Left hindlimb (tissue), 1 donor: ENCODE measurements around the gene GAK.

ENCODE experiments used
- DNase-seq: peaks from one replicate; pipeline ENCODE4 v3.0.0-alpha.2; 2018

Gene GAK

GRCh38 chr4:887034-887763, 44.9 kb downstream of the GAK start:
- no peak for DNase-seq

DNA sequence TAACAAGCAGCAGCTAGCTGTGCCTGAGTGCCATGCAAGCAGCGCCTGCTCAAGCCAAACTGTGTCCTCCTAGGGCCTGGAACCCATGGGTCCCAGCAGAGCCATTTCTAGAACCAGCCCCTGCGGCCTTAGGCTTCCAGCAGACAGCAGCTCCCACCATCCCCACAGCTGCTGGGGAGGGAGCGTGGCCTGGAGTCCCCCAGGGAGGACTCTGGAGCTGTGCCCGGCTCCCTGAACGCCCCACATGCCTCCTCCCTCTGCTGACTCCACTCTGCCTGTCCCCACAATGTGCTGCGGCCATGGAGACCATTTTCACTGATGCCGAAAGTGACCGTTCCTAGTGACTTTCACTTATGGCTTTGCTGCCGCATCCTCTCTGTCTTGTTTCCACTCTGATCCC, 45.9 kb downstream of the GAK start:
- no peak for DNase-seq

DNA sequence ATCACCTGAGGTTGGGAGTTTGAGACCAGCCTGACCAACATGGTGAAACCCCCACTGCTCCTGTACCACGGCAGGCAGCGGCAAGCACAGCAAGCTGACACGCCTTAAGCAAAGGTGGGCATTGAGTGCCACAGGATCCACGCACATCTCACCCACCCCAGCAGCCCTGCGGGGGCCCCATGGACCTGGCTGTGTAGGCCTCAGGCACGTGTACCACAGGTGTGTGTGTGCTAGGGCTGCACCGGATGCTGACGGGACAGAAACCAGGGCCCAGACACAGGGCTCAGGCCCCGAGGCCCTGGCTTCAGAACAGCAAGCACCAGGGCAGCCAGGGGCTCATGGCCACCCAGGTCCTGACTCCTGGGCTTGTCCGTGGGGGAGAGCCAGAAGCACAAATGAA, 46.8 kb downstream of the GAK start:
- DNase-seq = no peak

GRCh38 chr4:884896-885295, 47.2 kb downstream of the GAK start:
- no peak for DNase-seq

- DNase-seq = no peak
Measured at GRCh38 chr4:884259-884658, 47.9 kb downstream of the GAK start.

GRCh38 chr4:883377-884095, 48.6 kb downstream of the GAK start:
- no peak for DNase-seq

DNA sequence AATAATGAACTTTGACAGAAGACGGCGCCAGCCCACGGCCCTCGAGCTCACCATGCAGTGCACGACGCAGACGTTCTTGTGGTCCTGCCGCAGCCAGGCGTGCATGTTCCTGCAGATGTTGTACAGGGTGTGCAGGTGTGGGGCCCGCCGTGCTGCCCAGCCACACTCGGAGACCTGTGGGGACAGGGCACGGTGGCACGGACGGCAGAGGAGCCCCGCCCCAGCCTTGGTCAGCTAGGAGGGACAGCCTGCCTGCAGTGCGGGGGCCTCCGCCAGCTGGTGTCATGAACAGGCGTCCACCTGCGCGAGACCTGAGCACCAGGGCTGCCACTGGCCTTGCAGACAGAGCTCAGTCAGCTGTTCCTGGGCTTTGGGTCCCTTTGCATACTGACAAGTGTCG, 49.5 kb downstream of the GAK start:
- DNase-seq = no peak

DNA sequence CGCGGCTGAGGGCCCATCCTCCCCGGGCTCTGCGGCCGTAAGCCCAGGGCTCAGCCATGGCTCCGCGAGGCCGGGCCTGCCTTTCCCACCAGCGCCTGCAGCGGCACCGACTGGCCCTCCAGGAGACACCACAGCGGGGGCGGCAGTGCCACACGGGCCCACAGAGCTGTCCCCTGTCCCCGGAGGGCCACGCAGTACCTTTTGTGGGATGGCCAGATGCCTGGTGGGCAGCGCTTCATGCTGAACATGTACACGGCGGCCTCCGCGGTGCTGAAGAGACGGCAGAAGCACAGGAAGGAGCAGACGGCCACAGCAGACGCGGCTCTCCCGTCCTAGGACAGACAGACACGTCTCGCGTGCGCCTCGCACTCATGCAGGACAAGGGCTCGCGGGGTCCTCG, 50.4 kb downstream of the GAK start:
- DNase-seq = no peak

GRCh38 chr4:880684-881405, 51.3 kb downstream of the GAK start:
- DNase-seq = no peak

- DNase-seq = no peak
Measured at GRCh38 chr4:879729-880077, 52.4 kb downstream of the GAK start.

- DNase-seq = no peak
Measured at GRCh38 chr4:878796-879728, 53.1 kb downstream of the GAK start.

- no peak for DNase-seq
Measured at GRCh38 chr4:877502-877901, 54.6 kb downstream of the GAK start.

- no peak for DNase-seq
Measured at GRCh38 chr4:876780-877179, 55.3 kb downstream of the GAK start.

GRCh38 chr4:875818-876423, 56.2 kb downstream of the GAK start:
- no peak for DNase-seq

DNA sequence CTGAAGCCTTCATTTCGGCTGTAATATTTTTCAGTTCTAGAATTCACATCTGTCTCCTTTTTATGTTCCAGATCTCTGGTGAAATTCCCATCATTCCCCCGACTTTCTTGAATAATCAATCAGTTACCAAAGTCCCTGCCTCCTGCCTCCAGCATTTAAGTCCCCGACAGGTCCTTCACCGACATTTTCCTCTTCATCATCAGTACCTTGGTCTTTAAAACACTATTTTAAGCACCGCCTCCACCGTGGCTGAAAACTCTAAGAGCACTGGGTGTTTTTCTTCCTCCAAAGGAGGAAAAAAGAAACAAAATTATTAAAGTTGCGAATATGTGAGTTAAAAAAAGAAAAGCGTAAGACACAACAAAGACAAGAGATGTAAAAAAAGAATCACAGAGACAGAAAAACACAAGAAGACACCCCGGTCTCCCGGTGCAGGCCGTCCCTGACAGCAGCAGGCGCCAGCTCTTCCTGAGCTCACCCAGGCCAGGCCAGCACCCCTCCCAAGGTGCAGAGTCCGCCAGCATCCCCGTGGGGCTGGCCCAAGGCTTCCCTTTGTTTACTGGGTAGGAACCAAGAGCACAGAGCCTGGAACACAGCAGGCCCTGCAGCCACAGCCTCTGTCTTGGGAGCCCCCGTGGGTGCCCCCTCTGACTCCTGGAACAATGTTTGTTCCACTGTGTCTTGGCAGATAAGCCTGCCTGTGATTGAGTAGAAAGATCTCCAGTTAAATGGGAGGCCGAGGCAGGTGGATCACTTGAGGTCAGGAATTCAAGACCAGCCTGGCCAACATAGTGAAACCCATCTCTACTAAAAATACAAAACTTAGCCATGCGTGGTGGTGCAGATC, 56.9 kb downstream of the GAK start:
- DNase-seq = no peak

- DNase-seq = no peak
Measured at GRCh38 chr4:874056-874455, 58.1 kb downstream of the GAK start.

GRCh38 chr4:872241-872981, 59.7 kb downstream of the GAK start:
- no peak for DNase-seq

DNA sequence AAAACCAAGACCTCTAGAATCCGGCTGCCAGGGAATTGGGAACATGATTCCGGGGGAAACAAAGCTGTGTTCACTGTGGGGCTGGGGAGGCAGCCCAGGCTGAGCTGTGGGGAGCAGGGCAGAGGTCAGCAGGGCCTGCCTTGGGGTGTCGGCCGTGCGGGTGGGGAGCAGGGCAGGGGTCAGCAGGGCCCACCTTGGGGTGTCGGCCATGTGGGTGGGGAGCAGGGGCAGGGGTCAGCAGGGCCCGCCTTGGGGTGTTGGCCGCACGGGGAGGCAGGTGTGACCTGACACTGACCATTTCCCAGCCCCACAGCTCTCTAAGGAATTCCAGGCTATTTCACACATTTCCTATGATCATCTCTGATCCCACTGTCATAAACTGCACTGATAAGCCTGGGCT, 60.6 kb downstream of the GAK start:
- no peak for DNase-seq

- DNase-seq = no peak
Measured at GRCh38 chr4:870951-871350, 61.2 kb downstream of the GAK start.

- DNase-seq = no peak
Measured at GRCh38 chr4:869776-870175, 62.3 kb downstream of the GAK start.

- no peak for DNase-seq
Measured at GRCh38 chr4:868421-868820, 63.7 kb downstream of the GAK start.
